K562 (cell line): Measurements from ENCODE around the gene DMWD. TPM values are rescaled to one million over a fixed set of nuclear protein-coding genes. Genes with fewer than 3 reads are reported as not detected.

Experiments used
- ATAC-seq: fragments of 200-7000 bp; cut with Tn5 transposase; 3 replicates; pipeline ENCODE4 v1.9.1; 2020; ENCODE audit warnings: moderate library complexity
- BruUV-seq: library from RNA; stranded (reverse); fragments of 400-500 nt; replicated peaks from 2 replicates; lab custom pipeline; 2021; lab: Mats Ljungman, UMichigan
- CTCF ChIA-PET: fragments of 300-600 bp; formaldehyde crosslinking; extraction: SDS; loops from one replicate; lab custom pipeline; 2021; ENCODE audit warnings: low intra/inter-chr PET ratio; lab: Yijun Ruan, JAX
- POLR2A ChIA-PET: fragments of 300-600, 350-650 bp; sonication (Branson Sonifier 250); formaldehyde crosslinking; extraction: SDS; loops from one replicate; lab custom pipeline; 2021; ENCODE audit warnings: antibody characterized with exemption, inconsistent platforms; lab: Yijun Ruan, JAX
- DNase-seq, 4 experiments: peaks; one replicate each; pipeline versions ENCODE4 v3.0.0 to v3.0.0-alpha.2; 2011 to 2018; ENCODE audit warnings: low spot score in 3 of 4, mixed read lengths in 3 of 4; ENCODE audit errors: extremely low read depth in 1 of 4
- FAIRE-seq: peaks from 2 replicates; lab custom pipeline; 2011; peaks lifted over from hg19 to GRCh38; lab: Jason Lieb, UNC
- H2AFZ ChIP-seq: 2 replicates; pipeline ENCODE4 v1.6.0; 2011; ENCODE audit warnings: low read depth, low read length, control low read depth, inconsistent platforms
- H3K27ac ChIP-seq: fragments of 200-600 bp; 3 replicates; pipeline ENCODE4 v1.8.0; 2011; ENCODE audit warnings: low read depth, mild to moderate bottlenecking, control low read depth, inconsistent platforms, low read length, moderate library complexity, mixed read lengths; ENCODE audit errors: extremely low read depth
- H3K27me3 ChIP-seq, 2 experiments: fragments of 300-600 bp in 1 of 2; 2 replicates in 1 of 2; 3 replicates in 1 of 2; pipeline versions ENCODE4 v1.6.0 to v1.8.0; 2011; ENCODE audit warnings: inconsistent platforms in 2 of 2, low read length in 2 of 2, mild to moderate bottlenecking in 1 of 2, mixed read lengths in 1 of 2, moderate library complexity in 1 of 2; ENCODE audit not compliant: control insufficient read depth in 2 of 2, insufficient read depth in 2 of 2
- H3K36me3 ChIP-seq: fragments of 300-600 bp; 3 replicates; pipeline ENCODE4 v1.8.0; 2011; ENCODE audit warnings: mild to moderate bottlenecking, low read length, inconsistent platforms; ENCODE audit not compliant: control insufficient read depth, insufficient read depth
- H3K4me1 ChIP-seq, 2 experiments: fragments of 200-600 bp in 1 of 2; replicated peaks in 1 of 2; 2 replicates in 1 of 2; 3 replicates in 1 of 2; pipeline versions ENCODE4 v1.5.1 to v1.8.0; 2011; ENCODE audit warnings: inconsistent platforms in 2 of 2, low read length in 2 of 2, mild to moderate bottlenecking in 1 of 2, mixed read lengths in 1 of 2, moderate library complexity in 1 of 2; ENCODE audit not compliant: control insufficient read depth in 2 of 2, insufficient read depth in 2 of 2
- H3K4me2 ChIP-seq: 2 replicates; pipeline ENCODE4 v1.6.1; 2011; ENCODE audit warnings: low read length, control low read depth, inconsistent platforms, mixed read lengths; ENCODE audit not compliant: insufficient read depth
- H3K4me3 ChIP-seq: fragments of 200-600 bp; sonication (generic), shearing (Covaris generic); 2 replicates; pipeline ENCODE4 v1.5.1; 2016; ENCODE audit warnings: control low read depth, inconsistent platforms
- H3K79me2 ChIP-seq: fragments of 200-600 bp; 3 replicates; pipeline ENCODE4 v1.8.0; 2011; ENCODE audit warnings: low read length, inconsistent platforms; ENCODE audit not compliant: control insufficient read depth, insufficient read depth
- H3K9ac ChIP-seq, 2 experiments: 2 replicates each; pipeline versions ENCODE4 v1.6.0 to v1.6.1; 2011; ENCODE audit warnings: low read depth in 2 of 2, low read length in 2 of 2, control low read depth in 1 of 2, inconsistent platforms in 1 of 2, mild to moderate bottlenecking in 1 of 2, mixed read lengths in 1 of 2; ENCODE audit not compliant: insufficient read depth in 1 of 2
- H3K9me1 ChIP-seq: one replicate; pipeline ENCODE4 v1.6.0; 2011; ENCODE audit warnings: inconsistent platforms, mild to moderate bottlenecking, low read length, moderate library complexity; ENCODE audit not compliant: control insufficient read depth, insufficient read depth
- H3K9me3 ChIP-seq: replicated peaks from 2 replicates; pipeline ENCODE4 v1.5.1; 2011; ENCODE audit warnings: low read depth, low read length, inconsistent platforms; ENCODE audit not compliant: control insufficient read depth, insufficient read depth
- H4K20me1 ChIP-seq: replicated peaks from 2 replicates; pipeline ENCODE4 v1.6.1; 2011; ENCODE audit warnings: low read length, inconsistent platforms, mixed read lengths; ENCODE audit not compliant: control insufficient read depth, insufficient read depth
- ARNT ChIP-seq, 2 experiments: fragments of 450-650 bp; IDR thresholded peaks; 2 replicates each; pipeline ENCODE4 v1.6.1; 2016; ENCODE audit warnings: mild to moderate bottlenecking in 1 of 2
- DIDO1 ChIP-seq: fragments of 450-650 bp; IDR thresholded peaks from 2 replicates; pipeline ENCODE4 v1.6.1; 2016; ENCODE audit warnings: low read depth, missing biosample characterization, missing genetic modification characterization
- FOSL1 ChIP-seq: fragments of 200-800 bp; sonication (Bioruptor generic); conservative IDR thresholded peaks from 2 replicates; pipeline ENCODE4 v1.6.1; 2016; ENCODE audit warnings: missing genetic modification characterization, missing compliant biosample characterization
- FOXK2 ChIP-seq, 2 experiments: fragments of 450-650 bp; IDR thresholded peaks in 1 of 2; conservative IDR thresholded peaks in 1 of 2; 2 replicates each; pipeline ENCODE4 v1.6.1; 2016; ENCODE audit warnings: low read depth in 2 of 2, mild to moderate bottlenecking in 1 of 2
- HDAC1 ChIP-seq, 2 experiments: fragments of 450-650 bp; IDR thresholded peaks; 2 replicates each; pipeline ENCODE4 v1.6.1; 2016 to 2017; ENCODE audit warnings: inconsistent platforms in 1 of 2, mild to moderate bottlenecking in 1 of 2, moderate library complexity in 1 of 2
- NR4A1 ChIP-seq, 2 experiments: fragments of 250-450 bp in 1 of 2; fragments of 450-650 bp in 1 of 2; sonication (Bioruptor Pico) in 1 of 2; IDR thresholded peaks; 2 replicates each; pipeline versions ENCODE4 v1.4.0 to v1.6.1; 2016 to 2020; ENCODE audit warnings: mild to moderate bottlenecking in 2 of 2, missing compliant biosample characterization in 1 of 2, missing genetic modification characterization in 1 of 2, moderate library complexity in 1 of 2
- SMARCA4 ChIP-seq: fragments of 450-650 bp; IDR thresholded peaks from 2 replicates; pipeline ENCODE4 v1.6.1; 2016
- SRF ChIP-seq, 2 experiments: fragments of 250-450, 450-650 bp in 1 of 2; sonication (Bioruptor Pico) in 1 of 2; sonication (generic) in 1 of 2; formaldehyde crosslinking; IDR thresholded peaks; 2 replicates each; pipeline versions ENCODE4 v1.5.0 to v1.5.1; 2020 to 2022; ENCODE audit warnings: mild to moderate bottlenecking in 1 of 2, missing genetic modification reagents in 1 of 2
- TARDBP ChIP-seq: fragments of 450-650 bp; IDR thresholded peaks from 2 replicates; pipeline ENCODE4 v1.6.1; 2016
- ZBTB7A ChIP-seq: IDR thresholded peaks from 2 replicates; pipeline ENCODE4 v1.6.1; 2011; ENCODE audit warnings: low read depth, mild to moderate bottlenecking, low read length, moderate library complexity, borderline replicate concordance; ENCODE audit not compliant: control insufficient read depth
- ZFX ChIP-seq: sonication (generic); formaldehyde crosslinking; IDR thresholded peaks from 2 replicates; pipeline ENCODE4 v1.8.0; 2022; ENCODE audit warnings: mild to moderate bottlenecking, missing genetic modification reagents, moderate library complexity
- ZNF316 ChIP-seq: fragments of 450-650 bp; IDR thresholded peaks from 2 replicates; pipeline ENCODE4 v1.6.1; 2016
- ZNF384 ChIP-seq: IDR thresholded peaks from 2 replicates; pipeline ENCODE4 v1.6.1; 2012; ENCODE audit warnings: low read depth, low read length, improper control_type of control experiment
- ZNF507 ChIP-seq: conservative IDR thresholded peaks from 2 replicates; pipeline ENCODE4 v1.6.1; 2017; ENCODE audit warnings: missing genetic modification characterization, missing compliant biosample characterization
- WGBS: fragments of 100-300 bp; shearing (Covaris generic); methylation state at CpG from one replicate; pipeline ENCODE4 v1.1.6; 2016; ENCODE audit warnings: low coverage, mixed read lengths; ENCODE audit not compliant: insufficient coverage; ENCODE audit errors: missing lambda C conversion rate; 5-methylcytosine and 5-hydroxymethylcytosine counted together
- in situ Hi-C: fragments of 300-500 bp; cut with MboI; formaldehyde crosslinking; loops from 4 replicates; pipeline ENCODE4 v1.15.0; 2018; ENCODE audit warnings: inconsistent platforms, mixed read lengths
- intact Hi-C: fragments of 100-400 bp; cut with micrococcal nuclease; formaldehyde crosslinking; loops from 2 replicates; pipeline ENCODE4 v1.14.2; 2022
- polyA plus RNA-seq, 8 experiments: library from polyadenylated mRNA; depleted of rRNA in 4 of 8; stranded (reverse) in 5 of 8; unstranded in 3 of 8; fragments of >200 nt; fragmentation: Nextera tagmentation in 2 of 8; fragmentation: Illumina TruSeq in 1 of 8; extraction: Ambion mirVana in 2 of 8; extraction: Trizol in 1 of 8; gene quantifications; 2 replicates each; pipeline versions ENCODE4 v1.2.1 to v1.2.3, GENCODE V29; 2011 to 2014; ENCODE audit warnings: inconsistent platforms in 1 of 8, missing spikeins in 1 of 8
- total RNA-seq, 7 experiments: library from RNA; depleted of rRNA in 6 of 7; stranded (reverse); fragments of >200 nt in 6 of 7; fragmentation: Illumina TruSeq in 2 of 7; extraction: Trizol in 2 of 7; gene quantifications; 2 replicates each; pipeline versions ENCODE4 v1.2.1 to v1.2.3, GENCODE V29; 2011 to 2021; ENCODE audit warnings: low replicate concordance in 1 of 7
- TF ChIP-seq, protein P1 (sequence below): fragments of 250-450 bp; sonication (Bioruptor Pico); IDR thresholded peaks from 2 replicates; pipeline ENCODE4 v1.4.0; 2020; ENCODE audit warnings: mild to moderate bottlenecking, moderate library complexity
- TF ChIP-seq, protein P2 (sequence below): fragments of 200-800 bp; sonication (Bioruptor generic); IDR thresholded peaks from 2 replicates; pipeline ENCODE4 v1.6.1; 2017; ENCODE audit warnings: missing genetic modification characterization, missing compliant biosample characterization

Gene DMWD
- total and polyA plus RNA-seq, 9 of the 15 experiments (the other 6 are each of a cell fraction or from before 2014, with no cell fraction given), result 4.7 to 54.6 (median 19.0) TPM

GRCh38 chr19:45809643-45810159, 17.1 kb upstream of the DMWD start:
- Histone ChIP-seq H3K27ac (peak overlapping the region; percentile 96), H3K4me1 (peaks cover 13 to 18% of the 10 kb centered on the region in 2 experiments; a peak in 4 of 5 replicates), H3K9ac (peak overlapping the region; percentile 80 to 86; a peak in 3 of 4 replicates), H4K20me1 (no peaks in the 10 kb centered on the region), H3K9me1 (no peaks in the 10 kb centered on the region), H3K4me2 (peak overlapping the region; percentile 80), H3K27me3 (no peaks in the 10 kb centered on the region), H3K79me2 (no peaks in the 10 kb centered on the region), H2AFZ (peak overlapping the region; percentile 100), H3K36me3 (peaks cover 7% of the 10 kb centered on the region; the same call in 2 of the 3 replicates), H3K4me3 (no peak overlapping the region), H3K9me3 (no peaks in the 10 kb centered on the region)
- CTCF ChIA-PET, result no interaction called here
- ATAC-seq (peak; percentile 72), DNase-seq (peak; percentile 48 to 71 (median 52)), FAIRE-seq (peak; percentile 77)
- no TSS peak for BruUV-seq
- WGBS, result 17% methylated on average over 7 of the region's 7 CpGs
- intact Hi-C loops, result loop anchor here (10.0 kb wide), 1 partner anchor 265 kb away; no protein-coding TSS in a partner anchor
- POLR2A ChIA-PET, result interaction anchor here (0.5 to 0.7 kb wide), 3 partner anchors 10 to 57 kb away, joined by 3 read pairs; no protein-coding TSS in a partner anchor
- in situ Hi-C loops, result loop anchor here (10.0 kb wide), 1 partner anchor 195 kb away; no protein-coding TSS in a partner anchor
- TF ChIP-seq ARNT (IDR thresholded peaks at IDR 0.05), result 0 out of 4 replicates have a peak, but pooled peaks of 1 of the 2 experiments have one; percentile 44
- no peak for TF ChIP-seq ZNF507
- TF ChIP-seq, protein P1, sequence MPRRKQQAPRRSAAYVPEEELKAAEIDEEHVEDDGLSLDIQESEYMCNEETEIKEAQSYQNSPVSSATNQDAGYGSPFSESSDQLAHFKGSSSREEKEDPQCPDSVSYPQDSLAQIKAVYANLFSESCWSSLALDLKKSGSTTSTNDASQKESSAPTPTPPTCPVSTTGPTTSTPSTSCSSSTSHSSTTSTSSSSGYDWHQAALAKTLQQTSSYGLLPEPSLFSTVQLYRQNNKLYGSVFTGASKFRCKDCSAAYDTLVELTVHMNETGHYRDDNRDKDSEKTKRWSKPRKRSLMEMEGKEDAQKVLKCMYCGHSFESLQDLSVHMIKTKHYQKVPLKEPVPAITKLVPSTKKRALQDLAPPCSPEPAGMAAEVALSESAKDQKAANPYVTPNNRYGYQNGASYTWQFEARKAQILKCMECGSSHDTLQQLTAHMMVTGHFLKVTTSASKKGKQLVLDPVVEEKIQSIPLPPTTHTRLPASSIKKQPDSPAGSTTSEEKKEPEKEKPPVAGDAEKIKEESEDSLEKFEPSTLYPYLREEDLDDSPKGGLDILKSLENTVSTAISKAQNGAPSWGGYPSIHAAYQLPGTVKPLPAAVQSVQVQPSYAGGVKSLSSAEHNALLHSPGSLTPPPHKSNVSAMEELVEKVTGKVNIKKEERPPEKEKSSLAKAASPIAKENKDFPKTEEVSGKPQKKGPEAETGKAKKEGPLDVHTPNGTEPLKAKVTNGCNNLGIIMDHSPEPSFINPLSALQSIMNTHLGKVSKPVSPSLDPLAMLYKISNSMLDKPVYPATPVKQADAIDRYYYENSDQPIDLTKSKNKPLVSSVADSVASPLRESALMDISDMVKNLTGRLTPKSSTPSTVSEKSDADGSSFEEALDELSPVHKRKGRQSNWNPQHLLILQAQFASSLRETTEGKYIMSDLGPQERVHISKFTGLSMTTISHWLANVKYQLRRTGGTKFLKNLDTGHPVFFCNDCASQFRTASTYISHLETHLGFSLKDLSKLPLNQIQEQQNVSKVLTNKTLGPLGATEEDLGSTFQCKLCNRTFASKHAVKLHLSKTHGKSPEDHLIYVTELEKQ (CRISPR knock-in tag), result no peak
- no peak for TF ChIP-seq NR4A1 (CRISPR knock-in tag; IDR thresholded peaks at IDR 0.05)
- TF ChIP-seq NR4A1 (tag; IDR thresholded peaks at IDR 0.05), result 0 out of 2 replicates have a peak, but pooled peaks have one; percentile 65
- TF ChIP-seq HDAC1 (IDR thresholded peaks at IDR 0.05), result 0 out of 4 replicates have a peak, but pooled peaks of 1 of the 2 experiments have one; percentile 24
- TF ChIP-seq SMARCA4, result peak; percentile 91
- no peak for TF ChIP-seq SRF (CRISPR knock-in tag; IDR thresholded peaks at IDR 0.05)
- peak; percentile 87 for TF ChIP-seq FOSL1
- peak; percentile 100 for TF ChIP-seq ZNF316
- TF ChIP-seq ZBTB7A, result peak; percentile 80
- TF ChIP-seq TARDBP, result no peak
- 0 out of 2 replicates have a peak, but pooled peaks have one; percentile 15 for TF ChIP-seq ZNF384
- peak; percentile 50 for TF ChIP-seq ZFX (CRISPR knock-in tag)
- no peak for TF ChIP-seq DIDO1 (tag)
- TF ChIP-seq, protein P2, sequence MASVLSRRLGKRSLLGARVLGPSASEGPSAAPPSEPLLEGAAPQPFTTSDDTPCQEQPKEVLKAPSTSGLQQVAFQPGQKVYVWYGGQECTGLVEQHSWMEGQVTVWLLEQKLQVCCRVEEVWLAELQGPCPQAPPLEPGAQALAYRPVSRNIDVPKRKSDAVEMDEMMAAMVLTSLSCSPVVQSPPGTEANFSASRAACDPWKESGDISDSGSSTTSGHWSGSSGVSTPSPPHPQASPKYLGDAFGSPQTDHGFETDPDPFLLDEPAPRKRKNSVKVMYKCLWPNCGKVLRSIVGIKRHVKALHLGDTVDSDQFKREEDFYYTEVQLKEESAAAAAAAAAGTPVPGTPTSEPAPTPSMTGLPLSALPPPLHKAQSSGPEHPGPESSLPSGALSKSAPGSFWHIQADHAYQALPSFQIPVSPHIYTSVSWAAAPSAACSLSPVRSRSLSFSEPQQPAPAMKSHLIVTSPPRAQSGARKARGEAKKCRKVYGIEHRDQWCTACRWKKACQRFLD (CRISPR knock-in tag), result peak; percentile 52; the same call in 1 of the 2 replicates
- peak in 1 of 2 experiments; percentile 64; a peak in 3 of 4 replicates for TF ChIP-seq FOXK2 (conservative IDR thresholded peaks at IDR 0.05 in 1 of 2, IDR thresholded peaks at IDR 0.05 in 1 of 2; ENCODE audit: low read depth in 2 of 2)
